HFFc6 (cell line): ENCODE results near the gene ULK2. TPM values are rescaled to one million over a fixed set of nuclear protein-coding genes. Genes with fewer than 3 reads are reported as not detected.
A peak's percentile ranks its signal among the peaks of the same experiment; 100 is the strongest.

ENCODE experiments used
- DNase-seq: peaks from one replicate; pipeline ENCODE4 v3.0.0-alpha.2; 2018
- H3K27ac Mint-ChIP-seq: 2 replicates; pipeline ENCODE4 v1.8.0; 2020; ENCODE audit warnings: mild to moderate bottlenecking, mixed read lengths
- H3K27me3 Mint-ChIP-seq: 2 replicates; pipeline ENCODE4 v1.8.0; 2021; ENCODE audit warnings: mild to moderate bottlenecking, moderate library complexity, mixed read lengths; ENCODE audit not compliant: insufficient read depth
- H3K36me3 Mint-ChIP-seq: 2 replicates; pipeline ENCODE4 v1.8.0; 2021; ENCODE audit warnings: low read depth, mixed read lengths
- H3K4me1 Mint-ChIP-seq: 2 replicates; pipeline ENCODE4 v1.8.0; 2020; ENCODE audit warnings: low read depth, mixed read lengths
- H3K4me3 Mint-ChIP-seq: 2 replicates; pipeline ENCODE4 v1.8.0; 2020; ENCODE audit warnings: mild to moderate bottlenecking, moderate library complexity, mixed read lengths
- H3K9me3 Mint-ChIP-seq: 2 replicates; pipeline ENCODE4 v1.8.0; 2020; ENCODE audit warnings: mild to moderate bottlenecking, mixed read lengths
- CTCF ChIP-seq: fragments of 200-600 bp; sonication (generic); IDR thresholded peaks from 2 replicates; pipeline ENCODE4 v1.5.0; 2021; ENCODE audit warnings: antibody characterized with exemption, mild to moderate bottlenecking
- long read RNA-seq: library from polyadenylated mRNA; unstranded; transcript quantifications from one replicate; pipeline ENCODE4 v2.0.0, GENCODE V29; 2019
- total RNA-seq, 6 experiments: library from RNA; stranded (reverse); fragmentation: NEBNext Ultra II Directional; extraction: Animal tissue kit (Norgen Biotek cat#: 25700); gene quantifications; 2 replicates in 1 of 6; 3 replicates in 5 of 6; pipeline ENCODE4 v1.2.3, GENCODE V29; 2021

The ULK2 gene
- 10 to 100 TPM in 1 of 6 experiments, 1 to 10 TPM in 5; 4.2 to 10.4 (median 6.3) TPM for total RNA-seq
- long read RNA-seq, partial matches to known transcripts, result 1 of 1 reads
- long read RNA-seq, other reads (novel, unspliced or antisense), result 0 of 1 reads

GRCh38 chr17:19867329-19868078, at the start of gene ULK2:
ULK2 (minus strand) TSS chr17:19867936; CDS start chr17:19867417, 519 bp downstream.
- Mint-ChIP-seq H3K9me3 (no peaks in the 10 kb centered on the region), H3K27ac (peak within 1 kb of the TSS; percentile 51), H3K4me1 (peaks cover 7% of the 10 kb centered on the region; the same call in 1 of the 2 replicates), H3K36me3 (no peaks in the 10 kb centered on the region), H3K4me3 (peak within 1 kb of the TSS; percentile 89), H3K27me3 (no peaks in the 10 kb centered on the region)
- no peak for TF ChIP-seq CTCF
- peak; percentile 6 for DNase-seq

- Mint-ChIP-seq H3K4me3 (no peak overlapping the region), H3K36me3 (peaks cover 25% of the 10 kb centered on the region), H3K9me3 (no peaks in the 10 kb centered on the region), H3K27me3 (no peaks in the 10 kb centered on the region; the same call in 1 of the 2 replicates), H3K4me1 (peaks cover 21% of the 10 kb centered on the region), H3K27ac (peak overlapping the region; percentile 42)
- TF ChIP-seq CTCF, result no peak
- no peak for DNase-seq
Observed at GRCh38 chr17:19915245-19915978, 47.7 kb upstream of the ULK2 start.

- H3K27ac Mint-ChIP-seq, result no peak overlapping the region
- H3K27me3 Mint-ChIP-seq, result no peaks in the 10 kb centered on the region; the same call in 1 of the 2 replicates
- peaks cover 16% of the 10 kb centered on the region for H3K4me1 Mint-ChIP-seq
- TF ChIP-seq CTCF, result no peak
- peaks cover 24% of the 10 kb centered on the region for H3K36me3 Mint-ChIP-seq
- H3K4me3 Mint-ChIP-seq, result no peak overlapping the region
- H3K9me3 Mint-ChIP-seq, result no peaks in the 10 kb centered on the region
- DNase-seq, result no peak
Observed at GRCh38 chr17:19911033-19911432, 43.3 kb upstream of the ULK2 start.

GRCh38 chr17:19909139-19909538, 41.4 kb upstream of the ULK2 start:
- DNase-seq, result no peak
- Mint-ChIP-seq H3K36me3 (peaks cover 15% of the 10 kb centered on the region), H3K27ac (no peak overlapping the region), H3K9me3 (no peaks in the 10 kb centered on the region), H3K27me3 (no peaks in the 10 kb centered on the region; the same call in 1 of the 2 replicates), H3K4me1 (peaks cover 11% of the 10 kb centered on the region), H3K4me3 (no peak overlapping the region)
- TF ChIP-seq CTCF, result no peak

GRCh38 chr17:19905502-19905901, 37.8 kb upstream of the ULK2 start:
- no peak overlapping the region for H3K4me3 Mint-ChIP-seq
- no peaks in the 10 kb centered on the region for H3K9me3 Mint-ChIP-seq
- H3K36me3 Mint-ChIP-seq, result peaks cover 15% of the 10 kb centered on the region
- H3K4me1 Mint-ChIP-seq, result peaks cover 22% of the 10 kb centered on the region
- no peaks in the 10 kb centered on the region; the same call in 1 of the 2 replicates for H3K27me3 Mint-ChIP-seq
- DNase-seq, result no peak
- peak overlapping the region; percentile 16; the same call in 1 of the 2 replicates for H3K27ac Mint-ChIP-seq
- TF ChIP-seq CTCF, result no peak
